C1 segment of cervical spinal cord (tissue), 14 donors: Measurements from ENCODE around the gene CHCHD1.
"Not testable (repeated sequence)": the region's sequence is repeated elsewhere in the genome, so short reads cannot be mapped to it uniquely, and the experiment has no call there.

ENCODE experiments used
- DNase-seq, 14 donors: peaks; one replicate each; lab custom pipeline; 2025; lab: John Stamatoyannopoulos, UW

Gene CHCHD1

DNA sequence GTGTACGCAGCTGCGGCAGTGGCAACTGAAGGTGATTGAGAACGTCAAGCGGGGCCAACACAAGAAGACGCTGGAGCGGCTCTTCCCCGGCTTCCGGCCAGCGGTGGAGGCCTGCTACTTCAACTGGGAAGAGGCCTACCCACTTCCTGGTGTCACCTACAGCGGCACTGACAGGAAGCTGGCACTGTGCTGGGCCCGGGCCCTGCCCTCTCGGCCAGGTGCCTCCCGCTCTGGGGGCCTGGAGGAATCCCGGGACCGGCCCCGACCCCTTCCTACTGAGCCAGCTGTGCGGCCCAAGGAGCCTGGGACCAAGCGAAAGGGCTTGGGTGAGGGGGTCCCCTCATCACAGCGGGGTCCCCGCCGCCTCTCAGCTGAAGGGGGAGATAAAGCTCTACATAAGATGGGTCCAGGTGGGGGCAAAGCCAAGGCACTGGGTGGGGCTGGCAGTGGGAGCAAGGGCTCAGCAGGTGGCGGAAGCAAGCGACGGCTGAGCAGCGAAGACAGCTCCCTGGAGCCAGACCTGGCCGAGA, 10.1 kb downstream of the CHCHD1 start:
- no peak for DNase-seq

GRCh38 chr10:73793456-73793855, 11.6 kb downstream of the CHCHD1 start:
- DNase-seq: no peak

DNA sequence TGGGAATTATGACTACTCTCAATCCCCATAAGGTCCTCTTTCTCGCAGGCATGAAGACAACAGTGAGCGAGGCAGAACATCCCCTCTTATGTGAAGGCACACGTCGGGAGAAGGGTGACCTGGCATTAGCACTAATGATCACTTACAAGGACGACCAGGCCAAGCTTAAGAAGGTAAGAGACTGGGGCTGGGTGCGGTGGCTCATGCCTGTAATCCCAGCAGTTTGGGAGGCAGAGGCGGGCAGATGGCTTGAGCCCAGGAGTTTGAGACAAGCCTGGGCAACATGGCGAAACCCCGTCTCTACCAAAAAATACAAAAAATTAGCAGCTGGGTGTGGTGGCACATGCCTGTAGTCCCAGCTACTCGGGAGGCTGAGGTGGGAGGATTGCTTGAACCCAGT, 13.6 kb downstream of the CHCHD1 start:
- not testable (repeated sequence) for DNase-seq

GRCh38 chr10:73796035-73796434, 14.2 kb downstream of the CHCHD1 start:
- not testable (repeated sequence) for DNase-seq

GRCh38 chr10:73796766-73797165, 14.9 kb downstream of the CHCHD1 start:
- DNase-seq: no peak

DNA sequence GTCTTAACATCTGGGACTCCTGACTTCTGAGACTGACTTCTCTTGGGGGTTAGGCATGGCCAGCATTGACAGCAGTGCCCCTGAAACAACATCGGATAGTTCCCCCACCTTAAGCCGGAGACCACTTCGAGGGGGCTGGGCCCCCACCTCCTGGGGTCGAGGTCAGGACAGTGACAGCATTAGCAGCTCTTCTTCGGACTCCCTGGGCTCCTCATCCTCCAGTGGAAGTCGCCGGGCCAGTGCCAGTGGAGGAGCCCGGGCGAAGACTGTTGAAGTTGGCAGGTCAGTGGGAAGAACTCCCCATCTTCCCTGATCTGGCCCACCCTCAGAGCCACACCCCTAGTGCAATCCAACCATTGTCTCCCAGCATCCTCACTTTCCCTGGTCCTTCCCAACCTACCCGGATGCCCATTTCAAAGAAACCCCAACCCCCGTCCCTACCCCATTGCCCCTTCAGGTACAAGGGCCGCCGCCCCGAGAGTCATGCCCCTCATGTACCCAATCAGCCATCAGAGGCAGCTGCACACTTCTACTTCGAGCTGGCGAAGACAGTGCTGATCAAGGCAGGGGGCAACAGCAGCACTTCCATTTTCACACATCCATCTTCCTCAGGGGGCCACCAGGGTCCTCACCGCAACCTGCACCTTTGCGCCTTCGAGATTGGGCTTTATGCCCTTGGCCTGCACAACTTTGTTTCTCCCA, 15.6 kb downstream of the CHCHD1 start:
- no peak for DNase-seq

DNA sequence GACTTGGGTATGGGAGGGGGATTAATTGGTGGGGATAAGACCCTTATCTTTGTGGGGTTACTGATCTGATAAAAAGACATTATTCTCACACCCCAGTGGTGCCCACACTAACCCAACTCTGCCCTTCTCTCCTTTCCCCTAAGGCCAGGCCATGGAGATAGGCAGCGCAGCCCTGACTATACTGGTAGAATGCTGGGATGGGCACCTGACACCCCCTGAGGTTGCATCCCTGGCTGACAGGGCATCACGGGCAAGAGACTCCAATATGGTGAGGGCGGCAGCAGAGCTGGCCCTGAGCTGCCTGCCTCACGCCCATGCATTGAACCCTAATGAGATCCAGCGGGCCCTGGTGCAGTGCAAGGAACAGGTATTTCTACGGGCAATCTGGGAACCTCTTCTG, 16.2 kb downstream of the CHCHD1 start:
- DNase-seq: no peak

- no peak for DNase-seq
Observed at GRCh38 chr10:73798927-73799560, 17.2 kb downstream of the CHCHD1 start.

DNA sequence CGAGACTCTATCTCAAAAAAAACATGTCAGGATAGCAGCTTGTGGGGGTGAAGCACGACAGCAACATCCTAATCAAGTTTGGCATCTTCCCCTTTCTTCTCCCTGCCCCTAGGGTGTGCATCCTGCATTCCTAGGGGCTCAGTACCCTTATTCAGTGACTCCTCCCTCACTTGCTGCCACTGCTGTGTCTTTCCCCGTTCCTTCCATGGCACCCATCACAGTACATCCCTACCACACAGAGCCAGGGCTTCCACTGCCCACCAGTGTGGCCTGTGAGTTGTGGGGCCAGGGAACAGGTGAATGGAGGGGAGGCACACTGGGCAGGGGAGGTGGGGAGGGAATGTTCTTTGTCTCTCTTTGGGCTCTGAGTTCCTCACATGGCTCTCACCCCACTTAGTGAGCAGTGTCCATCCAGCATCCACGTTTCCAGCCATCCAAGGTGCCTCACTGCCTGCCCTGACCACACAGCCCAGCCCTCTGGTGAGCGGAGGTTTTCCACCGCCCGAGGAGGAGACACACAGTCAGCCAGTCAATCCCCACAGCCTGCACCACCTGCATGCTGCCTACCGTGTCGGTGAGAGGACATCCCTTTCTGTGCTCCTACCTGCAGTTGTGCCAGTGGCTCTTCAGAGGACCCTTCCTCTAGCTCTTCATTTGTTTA, 18.2 kb downstream of the CHCHD1 start:
- DNase-seq: no peak

DNA sequence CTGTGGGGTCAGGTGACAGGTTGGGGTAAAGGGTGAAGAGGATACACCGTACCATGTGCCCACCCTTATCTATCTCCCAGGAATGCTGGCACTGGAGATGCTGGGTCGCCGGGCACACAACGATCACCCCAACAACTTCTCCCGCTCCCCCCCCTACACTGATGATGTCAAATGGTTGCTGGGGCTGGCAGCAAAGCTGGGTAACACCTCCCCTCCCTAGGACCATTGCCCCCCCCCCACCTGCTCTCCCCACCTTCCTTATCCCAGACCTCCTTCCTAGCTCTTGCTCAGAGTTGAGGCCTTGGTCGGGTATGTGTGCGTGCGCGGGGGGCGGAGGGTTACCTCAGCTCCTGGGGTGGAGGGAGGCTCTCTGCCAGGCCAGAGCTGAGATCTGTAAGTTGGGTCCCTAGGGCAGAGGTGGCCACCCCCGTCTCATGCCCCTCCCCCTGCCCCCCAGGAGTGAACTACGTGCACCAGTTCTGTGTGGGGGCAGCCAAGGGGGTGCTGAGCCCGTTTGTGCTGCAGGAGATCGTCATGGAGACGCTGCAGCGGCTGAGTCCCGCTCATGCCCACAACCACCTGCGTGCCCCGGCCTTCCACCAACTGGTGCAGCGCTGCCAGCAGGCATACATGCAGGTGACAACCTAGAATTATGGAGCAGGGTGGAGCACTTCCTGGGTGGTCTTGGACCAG, 18.9 kb downstream of the CHCHD1 start:
- DNase-seq: no peak

DNA sequence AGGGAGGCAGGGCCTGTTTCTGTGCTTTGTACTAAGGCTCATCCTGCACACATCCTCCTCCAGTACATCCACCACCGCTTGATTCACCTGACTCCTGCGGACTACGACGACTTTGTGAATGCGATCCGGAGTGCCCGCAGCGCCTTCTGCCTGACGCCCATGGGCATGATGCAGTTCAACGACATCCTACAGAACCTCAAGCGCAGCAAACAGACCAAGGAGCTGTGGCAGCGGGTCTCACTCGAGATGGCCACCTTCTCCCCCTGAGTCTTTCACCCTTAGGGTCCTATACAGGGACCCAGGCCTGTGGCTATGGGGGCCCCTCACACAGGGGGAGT, 19.4 kb downstream of the CHCHD1 start:
- no peak for DNase-seq

DNA sequence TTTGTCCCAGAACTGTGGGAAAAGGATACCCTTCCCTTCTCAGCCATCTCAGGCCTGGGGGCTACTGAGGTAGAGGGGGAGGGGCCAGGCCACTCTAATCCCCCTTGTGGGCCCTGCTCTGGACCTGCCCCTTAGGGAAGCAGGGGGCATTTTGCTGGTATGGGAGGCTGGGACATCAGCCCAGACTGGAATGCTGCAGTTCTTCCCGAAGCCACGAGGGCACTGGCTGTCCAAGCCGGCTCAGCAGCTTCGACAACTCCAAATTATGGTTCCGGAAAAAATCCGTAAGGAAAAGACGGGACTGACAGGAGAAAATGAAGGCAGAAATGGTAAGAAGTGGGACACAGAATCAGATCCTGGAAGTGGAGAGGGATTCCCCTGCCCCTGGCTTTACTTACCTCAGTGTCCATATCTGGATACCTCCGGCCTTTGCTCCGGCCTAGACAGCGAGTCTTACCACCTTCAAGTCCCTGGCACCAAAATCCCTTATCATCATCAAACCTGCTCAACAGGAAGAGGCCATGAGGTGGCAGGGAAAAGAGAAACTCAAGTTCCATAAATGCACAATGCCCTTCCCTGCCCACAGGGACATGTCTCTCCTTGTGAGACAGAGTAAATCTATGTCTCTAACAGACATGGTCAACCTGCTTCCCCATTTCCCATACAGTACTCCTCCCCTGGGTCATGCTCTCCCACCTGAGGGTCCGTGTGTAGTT, 20.6 kb downstream of the CHCHD1 start:
- DNase-seq: no peak

DNA sequence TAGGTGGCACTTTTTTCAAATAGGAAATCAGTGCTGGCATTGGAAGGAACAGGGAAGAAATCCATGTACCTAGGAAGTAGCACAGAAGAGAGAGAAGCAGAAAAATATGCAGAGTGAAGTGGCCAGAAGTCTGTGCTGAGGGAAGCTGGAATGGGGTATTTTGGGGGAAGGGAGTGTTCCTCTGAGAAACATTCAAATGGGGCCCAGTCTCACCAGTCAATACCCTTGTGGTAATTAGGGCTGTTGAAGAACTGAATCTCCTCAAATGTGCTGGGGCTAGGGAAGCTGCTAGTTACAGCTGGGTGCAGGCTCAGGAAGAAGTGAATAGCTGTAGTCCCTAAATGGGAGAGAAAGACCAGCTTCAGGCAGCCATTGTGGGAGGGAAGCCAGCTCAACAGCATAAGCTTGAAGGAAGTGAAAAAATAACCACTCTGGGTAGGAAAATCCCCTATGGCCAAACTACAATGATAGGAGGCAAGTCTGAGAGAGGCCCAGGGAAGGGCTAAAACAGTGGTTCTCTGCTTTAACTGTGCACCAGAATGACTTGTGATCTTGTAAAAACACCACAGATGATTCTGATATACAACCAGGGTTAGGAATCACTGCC, 21.9 kb downstream of the CHCHD1 start:
- no peak for DNase-seq

GRCh38 chr10:73806176-73806950, 24.5 kb downstream of the CHCHD1 start:
- no peak for DNase-seq

GRCh38 chr10:73807471-73807870, 25.6 kb downstream of the CHCHD1 start:
- no peak for DNase-seq

- DNase-seq: no peak
Observed at GRCh38 chr10:73808021-73808815, 26.4 kb downstream of the CHCHD1 start.

GRCh38 chr10:73809061-73809818, 27.4 kb downstream of the CHCHD1 start:
- DNase-seq: no peak

- DNase-seq: no peak
Observed at GRCh38 chr10:73810358-73810734, 28.5 kb downstream of the CHCHD1 start.
